ENCODE data around the gene NOL9. TPM values are rescaled to one million over a fixed set of nuclear protein-coding genes. Genes with fewer than 3 reads are reported as not detected.
"Not testable (repeated sequence)": the region's sequence is repeated elsewhere in the genome, so short reads cannot be mapped to it uniquely, and the experiment has no call there.

Gene NOL9
- total RNA-seq (10 to 100 TPM; 81.3 to 93.0 TPM), polyA plus RNA-seq (10 to 100 TPM; 10.4 to 19.4 (median 18.5) TPM), total RNA-seq (95.5 to 182 (median 113) reads per million in 6 experiments)

GRCh38 chr1:6554031-6554906, at the start of gene NOL9:
TSS of gene NOL9 (minus strand) at chr1:6554513. CDS start at chr1:6554502, 11 bp downstream.
- no peaks in the 10 kb centered on the region for H3K9me3 Mint-ChIP-seq
- H3K4me1 Mint-ChIP-seq: peaks cover 0 to 28% (median 17%) of the 10 kb centered on the region in 4 donors
- peaks cover 0 to 18% (median 3%) of the 10 kb centered on the region in 3 donors for H3K36me3 Mint-ChIP-seq
- H3K27ac Mint-ChIP-seq: peak within 1 kb of the TSS; percentile 61 to 89 (median 82)
- peak within 1 kb of the TSS; percentile 71 to 87 (median 78) for H3K4me3 Mint-ChIP-seq
- POLR2A ChIA-PET: interaction anchor here (0.6 to 5.4 kb wide), 24 partner anchors 9 to 148 kb away, joined by 3 to 65 read pairs (median 5); partner anchors contain the start of genes DNAJC11, KLHL21, PHF13 and PLEKHG5
- ATAC-seq (peak; percentile 98), DNase-seq (peak; percentile 91 to 96 (median 95))
- no peaks in the 10 kb centered on the region for H3K27me3 Mint-ChIP-seq

DNA sequence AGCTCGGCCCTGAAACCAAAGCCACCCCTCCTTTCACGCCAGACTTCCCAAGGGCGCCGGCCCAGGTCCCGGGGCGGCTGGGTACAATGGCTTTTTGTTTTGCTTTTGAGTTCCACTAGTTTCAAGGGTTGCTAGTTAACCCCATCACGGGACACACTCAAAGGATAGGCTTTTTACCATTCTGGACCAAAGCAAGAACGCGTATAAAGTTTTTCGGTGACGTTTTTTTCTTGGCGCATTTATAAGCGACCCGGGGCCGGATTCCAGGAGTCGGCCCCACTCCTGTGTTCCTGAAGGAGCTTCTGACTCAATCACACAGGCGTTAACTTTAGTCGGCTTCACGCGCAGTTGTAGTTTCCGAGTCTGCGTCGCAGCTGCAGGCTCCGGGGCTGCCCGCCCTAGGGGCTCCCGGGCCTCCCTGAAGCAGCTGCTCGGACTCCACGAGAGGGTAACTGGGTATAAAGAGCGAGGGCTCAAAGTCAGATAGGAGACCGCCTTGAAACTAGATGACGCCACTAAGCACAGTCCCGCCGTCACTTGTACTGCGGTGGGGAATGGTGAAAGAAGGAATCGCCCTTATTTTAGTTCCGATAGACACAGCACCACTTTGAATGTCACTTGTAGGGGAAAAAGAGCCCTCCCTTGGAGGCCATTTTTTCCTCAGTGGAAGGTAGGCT, 49.1 kb upstream of the NOL9 start:
- peak; percentile 47 to 57 for ATAC-seq
- H3K9me3 Mint-ChIP-seq: no peaks in the 10 kb centered on the region
- POLR2A ChIA-PET: interaction anchor here (0.9 to 7.9 kb wide), 16 partner anchors 10 to 182 kb away, joined by 3 to 156 read pairs (median 8); partner anchors contain the start of genes CAMTA1, NOL9, PHF13 and PLEKHG5

DNA sequence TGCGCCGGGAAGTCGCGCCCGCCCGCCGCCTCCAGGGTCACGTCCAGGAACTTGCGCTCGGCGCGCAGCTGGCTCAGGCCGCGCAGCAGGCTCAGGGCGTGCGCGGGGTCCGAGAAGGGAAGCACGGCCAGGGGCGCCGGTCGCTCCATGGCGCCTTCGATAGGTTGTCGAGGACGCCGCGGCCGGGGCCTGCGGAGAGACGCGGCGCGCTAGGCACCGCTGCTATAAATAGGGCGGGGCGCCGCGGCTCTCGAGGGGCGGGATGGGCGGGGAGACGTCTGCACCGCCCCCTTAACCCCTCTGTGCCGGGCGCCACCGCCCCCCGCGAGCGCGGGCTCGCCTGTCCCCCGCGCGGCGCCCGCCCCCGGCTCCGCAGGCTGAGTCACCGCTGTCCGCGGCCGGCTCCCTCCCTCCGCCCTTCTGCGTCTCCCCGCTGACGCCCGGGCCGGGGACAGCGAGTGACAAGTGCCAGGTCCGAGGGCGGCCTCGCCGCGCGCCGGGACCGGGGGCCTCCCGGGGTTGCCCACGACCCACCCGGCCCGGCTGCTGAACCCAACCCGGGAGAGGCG, 48.4 kb upstream of the NOL9 start, which contains the start of gene KLHL21:
TSS of gene KLHL21 (minus strand) at position 201 of the 569 bp plus-strand sequence. CDS start at position 149, 52 bp downstream.
- Mint-ChIP-seq H3K9me3 (no peaks in the 10 kb centered on the region), H3K27ac (peak within 1 kb of the TSS; percentile 95 to 99 (median 98)), H3K36me3 (peaks cover 0 to 11% (median 4%) of the 10 kb centered on the region in 3 donors), H3K4me3 (peak within 1 kb of the TSS; percentile 96 to 99 (median 99)), H3K27me3 (no peaks in the 10 kb centered on the region), H3K4me1 (peaks cover 13 to 43% (median 39%) of the 10 kb centered on the region in 4 donors)
- peak; percentile 72 to 90 (median 81) for DNase-seq
- POLR2A ChIA-PET: interaction anchor here (0.5 to 7.9 kb wide), 19 partner anchors 11 to 371 kb away, joined by 3 to 156 read pairs (median 7); partner anchors contain the start of genes CAMTA1, NOL9, PHF13 and PLEKHG5
- ATAC-seq: peak; percentile 52 to 62

More for the DNA sequence above, 49.1 kb upstream of the NOL9 start:
- Mint-ChIP-seq H3K27me3 (no peaks in the 10 kb centered on the region), H3K4me3 (peak overlapping the region; percentile 88 to 96 (median 89)), H3K4me1 (peaks cover 13 to 39% (median 36%) of the 10 kb centered on the region in 4 donors), H3K36me3 (peaks cover 0 to 6% (median 2%) of the 10 kb centered on the region in 3 donors), H3K27ac (peak overlapping the region; percentile 94 to 99 (median 98))
- DNase-seq: peak in 9 of 10 donors; percentile 45 to 79 (median 73)

- Mint-ChIP-seq H3K27ac (peak overlapping the region in 9 of 10 donors; percentile 90 to 98 (median 97)), H3K36me3 (peaks cover 0 to 17% (median 4%) of the 10 kb centered on the region in 3 donors), H3K9me3 (no peaks in the 10 kb centered on the region), H3K4me3 (peak overlapping the region; percentile 96 to 99 (median 99)), H3K27me3 (no peaks in the 10 kb centered on the region), H3K4me1 (peaks cover 13 to 48% (median 46%) of the 10 kb centered on the region in 4 donors)
- peak in 7 of 10 donors; percentile 13 to 66 (median 39) for DNase-seq
- peak; percentile 35 to 48 for ATAC-seq
- POLR2A ChIA-PET: interaction anchor here (0.5 to 7.9 kb wide), 15 partner anchors 10 to 370 kb away, joined by 3 to 156 read pairs (median 9); partner anchors contain the start of genes CAMTA1, NOL9, PHF13 and PLEKHG5
Measured at GRCh38 chr1:6601923-6602668, 47.8 kb upstream of the NOL9 start.

- H3K4me3 Mint-ChIP-seq: peak overlapping the region; percentile 96 to 99 (median 99)
- H3K4me1 Mint-ChIP-seq: peaks cover 14 to 56% (median 53%) of the 10 kb centered on the region in 4 donors
- H3K9me3 Mint-ChIP-seq: no peaks in the 10 kb centered on the region
- peak in 9 of 10 donors; percentile 41 to 80 (median 57) for DNase-seq
- H3K36me3 Mint-ChIP-seq: peaks cover 0 to 21% (median 4%) of the 10 kb centered on the region in 3 donors
- H3K27me3 Mint-ChIP-seq: no peaks in the 10 kb centered on the region
- POLR2A ChIA-PET: interaction anchor here (0.6 to 7.9 kb wide), 12 partner anchors 9 to 141 kb away, joined by 3 to 156 read pairs (median 15); partner anchors contain the start of genes NOL9, PHF13, TAS1R1 and THAP3
- H3K27ac Mint-ChIP-seq: peak overlapping the region; percentile 91 to 98 (median 97)
- peak; percentile 25 to 31 for ATAC-seq
Measured at GRCh38 chr1:6601049-6601922, 47.0 kb upstream of the NOL9 start.

DNA sequence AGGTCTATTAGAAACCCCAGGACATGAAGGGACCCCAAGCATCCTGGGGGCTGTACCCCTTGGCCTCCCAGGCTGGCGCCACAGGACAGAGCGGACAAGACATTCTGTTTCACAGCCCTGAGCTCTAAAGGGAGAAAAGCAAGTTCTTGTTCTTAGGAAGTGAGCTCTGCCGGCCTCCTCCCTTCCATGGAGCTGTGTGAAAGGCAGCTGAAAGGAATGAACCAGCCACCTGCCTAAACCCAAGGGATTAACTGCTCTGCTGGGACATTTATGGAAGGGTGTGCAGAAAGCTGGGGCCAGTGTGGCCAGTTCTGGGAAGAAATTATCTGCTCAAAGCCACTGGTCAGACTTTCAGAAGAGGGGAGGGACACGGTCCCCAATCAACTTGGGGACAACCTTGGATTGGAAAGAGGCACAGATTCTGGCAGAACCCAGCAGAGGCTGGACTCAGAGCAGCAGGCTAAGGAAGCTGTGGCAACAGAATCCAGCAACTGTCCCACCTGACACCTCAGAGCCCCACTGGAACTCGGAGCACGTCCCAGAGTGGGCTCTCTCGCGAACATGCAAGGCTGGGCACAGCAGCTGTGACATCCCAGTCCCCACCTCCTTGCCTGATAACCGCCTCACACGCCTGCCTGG, 46.2 kb upstream of the NOL9 start:
- peak overlapping the region; percentile 96 to 99 (median 99) for H3K4me3 Mint-ChIP-seq
- H3K27ac Mint-ChIP-seq: peak overlapping the region; percentile 91 to 98 (median 97)
- H3K4me1 Mint-ChIP-seq: peaks cover 21 to 62% (median 61%) of the 10 kb centered on the region in 4 donors
- H3K27me3 Mint-ChIP-seq: no peaks in the 10 kb centered on the region
- no peaks in the 10 kb centered on the region for H3K9me3 Mint-ChIP-seq
- DNase-seq: no peak
- POLR2A ChIA-PET: interaction anchor here (0.6 to 7.9 kb wide), 13 partner anchors 8 to 140 kb away, joined by 3 to 156 read pairs (median 6); partner anchors contain the start of genes NOL9, PHF13, TAS1R1 and THAP3
- ATAC-seq: peak in 1 of 2 donors; percentile 8
- H3K36me3 Mint-ChIP-seq: peaks cover 0 to 29% (median 4%) of the 10 kb centered on the region in 3 donors

DNA sequence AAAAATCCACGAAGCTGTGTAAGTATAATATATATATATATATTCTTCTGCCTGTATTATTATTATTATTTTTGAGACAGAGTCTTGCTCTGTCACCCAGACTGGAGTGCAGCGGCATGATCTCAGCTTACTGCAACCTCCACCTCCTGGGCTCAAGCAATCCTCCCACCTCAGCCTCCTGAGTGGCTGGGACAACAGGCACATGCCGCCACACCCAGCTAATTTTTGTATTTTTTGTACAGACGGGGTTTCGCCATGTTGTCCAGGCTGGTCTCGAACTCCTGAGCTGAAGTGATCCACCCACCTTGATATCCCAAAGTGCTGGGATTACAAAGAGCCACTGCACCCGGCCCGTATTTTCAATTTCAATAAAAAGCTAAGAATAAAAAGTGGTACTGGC, 45.7 kb upstream of the NOL9 start:
- Mint-ChIP-seq H3K27ac (peak overlapping the region; percentile 71 to 98 (median 96)), H3K4me3 (peak overlapping the region; percentile 96 to 99 (median 99)), H3K36me3 (peaks cover 0 to 34% (median 4%) of the 10 kb centered on the region in 3 donors), H3K4me1 (peaks cover 24 to 67% (median 64%) of the 10 kb centered on the region in 4 donors)
- not testable (repeated sequence) for H3K27me3 Mint-ChIP-seq, DNase-seq, H3K9me3 Mint-ChIP-seq, ATAC-seq
- POLR2A ChIA-PET: interaction anchor here (0.8 to 7.9 kb wide), 12 partner anchors 8 to 140 kb away, joined by 3 to 156 read pairs (median 14); partner anchors contain the start of genes NOL9, PHF13, TAS1R1 and THAP3

DNA sequence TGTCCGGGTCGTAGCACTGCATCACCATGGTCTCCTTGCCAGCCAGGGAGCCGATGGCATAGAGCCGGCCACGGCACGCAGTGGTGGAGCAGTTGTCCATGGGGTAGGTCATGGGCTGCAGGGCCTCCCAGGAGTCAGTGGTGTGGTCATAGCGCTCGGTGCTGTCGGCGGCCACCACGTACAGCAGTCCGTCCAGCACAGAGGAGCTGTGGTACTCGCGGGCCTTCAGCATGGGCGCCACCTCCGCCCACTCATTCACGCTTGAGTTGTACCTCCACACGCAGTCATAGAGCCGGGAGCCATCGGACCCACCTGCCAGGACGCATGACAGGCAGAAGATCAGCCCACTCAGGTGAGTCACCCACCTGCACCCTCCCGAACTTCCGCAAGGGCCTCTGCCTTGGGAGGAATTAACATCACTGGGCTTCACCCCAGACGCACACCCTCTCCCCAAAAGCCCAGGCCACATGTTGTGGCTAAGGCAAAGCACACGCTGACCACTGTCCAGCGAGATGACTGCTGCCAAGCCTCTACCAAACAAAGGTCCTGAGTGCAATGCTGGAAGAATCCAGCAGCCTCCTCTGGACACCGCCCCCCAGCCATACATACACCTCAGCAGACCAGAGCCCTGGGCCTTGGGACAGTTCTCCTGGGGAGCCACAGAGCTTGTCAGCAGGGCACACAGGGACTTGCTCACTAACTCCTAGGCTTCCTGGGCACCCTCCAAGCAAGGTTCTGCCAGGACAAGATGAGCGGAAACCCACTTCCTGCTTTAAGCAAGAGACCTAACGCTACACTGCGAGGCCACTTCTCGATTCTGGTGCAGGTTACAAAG, 45.0 kb upstream of the NOL9 start:
- Mint-ChIP-seq H3K9me3 (no peaks in the 10 kb centered on the region), H3K27ac (peak overlapping the region; percentile 71 to 98 (median 90)), H3K4me1 (peaks cover 24 to 67% (median 65%) of the 10 kb centered on the region in 4 donors), H3K36me3 (peaks cover 0 to 39% (median 4%) of the 10 kb centered on the region in 3 donors), H3K27me3 (no peaks in the 10 kb centered on the region), H3K4me3 (peak overlapping the region; percentile 96 to 99 (median 99))
- POLR2A ChIA-PET: interaction anchor here (0.6 to 7.9 kb wide), 13 partner anchors 10 to 139 kb away, joined by 3 to 156 read pairs (median 5); partner anchors contain the start of genes NOL9, PHF13, TAS1R1 and THAP3
- peak; percentile 8 to 24 for ATAC-seq
- peak in 9 of 10 donors; percentile 23 to 73 (median 52) for DNase-seq

- Mint-ChIP-seq H3K36me3 (peaks cover 0 to 52% (median 4%) of the 10 kb centered on the region in 3 donors), H3K27me3 (no peaks in the 10 kb centered on the region), H3K4me3 (peak overlapping the region in 6 of 10 donors; percentile 9 to 99 (median 24)), H3K9me3 (no peaks in the 10 kb centered on the region), H3K27ac (peak overlapping the region in 2 of 10 donors; percentile 31 to 62), H3K4me1 (peaks cover 19 to 65% (median 59%) of the 10 kb centered on the region in 4 donors)
- ATAC-seq: no peak
- DNase-seq: no peak
- POLR2A ChIA-PET: interaction anchor here (0.9 to 1.7 kb wide), 4 partner anchors 8 to 44 kb away, joined by 3 to 7 read pairs (median 4); partner anchors contain the start of gene NOL9
Measured at GRCh38 chr1:6597777-6598131, 43.4 kb upstream of the NOL9 start.
